ENCODE measurements around the gene SLC38A6. TPM values are rescaled to one million over a fixed set of nuclear protein-coding genes. Genes with fewer than 3 reads are reported as not detected.

The SLC38A6 gene
- total and polyA plus RNA-seq, 2 of the 13 experiments (the other 11 are each of a cell fraction or from before 2014, with no cell fraction given) = 6.9 to 22.1 TPM

- TF ChIP-seq ZNF660 (CRISPR knock-in tag; IDR thresholded peaks at IDR 0.05; ENCODE audit: borderline replicate concordance, low read depth) (no peak), REL (CRISPR knock-in tag; conservative IDR thresholded peaks at IDR 0.05) (no peak), ISX (CRISPR knock-in tag; conservative IDR thresholded peaks at IDR 0.05) (no peak), RBAK (CRISPR knock-in tag; IDR thresholded peaks at IDR 0.05) (no peak; the same call in 1 of the 2 replicates), PHF20 (CRISPR knock-in tag; IDR thresholded peaks at IDR 0.05) (peak; percentile 96), TCF7 (IDR thresholded peaks at IDR 0.05; ENCODE audit: low read depth) (no peak), ATRX (CRISPR knock-in tag; IDR thresholded peaks at IDR 0.05; ENCODE audit: borderline replicate concordance) (no peak), STAT6 (CRISPR knock-in tag; IDR thresholded peaks at IDR 0.05; ENCODE audit: borderline replicate concordance) (0 out of 2 replicates have a peak, but pooled peaks have one; percentile 19), MIER2 (CRISPR knock-in tag; IDR thresholded peaks at IDR 0.05) (peak; percentile 65; the same call in 1 of the 2 replicates), ZNF350 (CRISPR knock-in tag; IDR thresholded peaks at IDR 0.05; ENCODE audit: borderline replicate concordance, low read depth) (peak; percentile 86; the same call in 1 of the 2 replicates), YEATS4 (CRISPR knock-in tag; IDR thresholded peaks at IDR 0.05; ENCODE audit: borderline replicate concordance) (peak; percentile 72; the same call in 1 of the 2 replicates), PITX1 (CRISPR knock-in tag; IDR thresholded peaks at IDR 0.05) (peak; percentile 84), ZNF33B (CRISPR knock-in tag; IDR thresholded peaks at IDR 0.05) (no peak), HOXA5 (CRISPR knock-in tag; IDR thresholded peaks at IDR 0.05) (peak; percentile 21; the same call in 1 of the 2 replicates), ZMYM3 (CRISPR knock-in tag; IDR thresholded peaks at IDR 0.05) (no peak), CBX2 (IDR thresholded peaks at IDR 0.05; ENCODE audit: low read depth, low read length) (no peak), CBX2 (CRISPR knock-in tag; IDR thresholded peaks at IDR 0.05; ENCODE audit: low read depth) (no peak), CHCHD3 (CRISPR knock-in tag; IDR thresholded peaks at IDR 0.05) (no peak), ZNF121 (CRISPR knock-in tag; IDR thresholded peaks at IDR 0.05) (no peak), POLR2A (IDR thresholded peaks at IDR 0.05; ENCODE audit: insufficient read depth in 1 of 2, low read depth in 2 of 2, low read length in 2 of 2) (peak; percentile 71 to 90), KLF15 (CRISPR knock-in tag; IDR thresholded peaks at IDR 0.05; ENCODE audit: borderline replicate concordance) (no peak), ZNF382 (CRISPR knock-in tag; IDR thresholded peaks at IDR 0.05; ENCODE audit: borderline replicate concordance) (no peak)
- TF ChIP-seq, protein P1, sequence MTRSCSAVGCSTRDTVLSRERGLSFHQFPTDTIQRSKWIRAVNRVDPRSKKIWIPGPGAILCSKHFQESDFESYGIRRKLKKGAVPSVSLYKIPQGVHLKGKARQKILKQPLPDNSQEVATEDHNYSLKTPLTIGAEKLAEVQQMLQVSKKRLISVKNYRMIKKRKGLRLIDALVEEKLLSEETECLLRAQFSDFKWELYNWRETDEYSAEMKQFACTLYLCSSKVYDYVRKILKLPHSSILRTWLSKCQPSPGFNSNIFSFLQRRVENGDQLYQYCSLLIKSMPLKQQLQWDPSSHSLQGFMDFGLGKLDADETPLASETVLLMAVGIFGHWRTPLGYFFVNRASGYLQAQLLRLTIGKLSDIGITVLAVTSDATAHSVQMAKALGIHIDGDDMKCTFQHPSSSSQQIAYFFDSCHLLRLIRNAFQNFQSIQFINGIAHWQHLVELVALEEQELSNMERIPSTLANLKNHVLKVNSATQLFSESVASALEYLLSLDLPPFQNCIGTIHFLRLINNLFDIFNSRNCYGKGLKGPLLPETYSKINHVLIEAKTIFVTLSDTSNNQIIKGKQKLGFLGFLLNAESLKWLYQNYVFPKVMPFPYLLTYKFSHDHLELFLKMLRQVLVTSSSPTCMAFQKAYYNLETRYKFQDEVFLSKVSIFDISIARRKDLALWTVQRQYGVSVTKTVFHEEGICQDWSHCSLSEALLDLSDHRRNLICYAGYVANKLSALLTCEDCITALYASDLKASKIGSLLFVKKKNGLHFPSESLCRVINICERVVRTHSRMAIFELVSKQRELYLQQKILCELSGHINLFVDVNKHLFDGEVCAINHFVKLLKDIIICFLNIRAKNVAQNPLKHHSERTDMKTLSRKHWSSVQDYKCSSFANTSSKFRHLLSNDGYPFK (CRISPR knock-in tag; IDR thresholded peaks at IDR 0.05; ENCODE audit: borderline replicate concordance) = peak; percentile 87; the same call in 1 of the 2 replicates
- TF ChIP-seq, protein P2, sequence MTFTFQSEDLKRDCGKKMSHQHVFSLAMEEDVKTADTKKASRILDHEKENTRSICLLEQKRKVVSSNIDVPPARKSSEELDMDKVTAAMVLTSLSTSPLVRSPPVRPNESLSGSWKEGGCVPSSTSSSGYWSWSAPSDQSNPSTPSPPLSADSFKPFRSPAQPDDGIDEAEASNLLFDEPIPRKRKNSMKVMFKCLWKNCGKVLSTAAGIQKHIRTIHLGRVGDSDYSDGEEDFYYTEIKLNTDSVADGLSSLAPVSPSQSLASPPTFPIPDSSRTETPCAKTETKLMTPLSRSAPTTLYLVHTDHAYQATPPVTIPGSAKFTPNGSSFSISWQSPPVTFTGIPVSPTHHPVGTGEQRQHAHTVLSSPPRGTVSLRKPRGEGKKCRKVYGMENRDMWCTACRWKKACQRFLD (CRISPR knock-in tag; IDR thresholded peaks at IDR 0.05; ENCODE audit: borderline replicate concordance) = no peak
Measured at GRCh38 chr14:60980811-60981632, at the start of gene SLC38A6, which contains the start of gene TRMT5 (continued).

Measured in HepG2 (cell line).